Activated naive CD8-positive, alpha-beta T cell treated with anti-CD3 and anti-CD28 coated beads, Interleukin-2, amount 50 U/mL, for 16 hours (primary cell): ENCODE results near the gene ANKFY1.

ENCODE experiments used
- DNase-seq: peaks from one replicate; pipeline ENCODE4 v3.0.0-alpha.2; 2020; ENCODE audit warnings: low read depth, low spot score

The ANKFY1 gene, protein sequence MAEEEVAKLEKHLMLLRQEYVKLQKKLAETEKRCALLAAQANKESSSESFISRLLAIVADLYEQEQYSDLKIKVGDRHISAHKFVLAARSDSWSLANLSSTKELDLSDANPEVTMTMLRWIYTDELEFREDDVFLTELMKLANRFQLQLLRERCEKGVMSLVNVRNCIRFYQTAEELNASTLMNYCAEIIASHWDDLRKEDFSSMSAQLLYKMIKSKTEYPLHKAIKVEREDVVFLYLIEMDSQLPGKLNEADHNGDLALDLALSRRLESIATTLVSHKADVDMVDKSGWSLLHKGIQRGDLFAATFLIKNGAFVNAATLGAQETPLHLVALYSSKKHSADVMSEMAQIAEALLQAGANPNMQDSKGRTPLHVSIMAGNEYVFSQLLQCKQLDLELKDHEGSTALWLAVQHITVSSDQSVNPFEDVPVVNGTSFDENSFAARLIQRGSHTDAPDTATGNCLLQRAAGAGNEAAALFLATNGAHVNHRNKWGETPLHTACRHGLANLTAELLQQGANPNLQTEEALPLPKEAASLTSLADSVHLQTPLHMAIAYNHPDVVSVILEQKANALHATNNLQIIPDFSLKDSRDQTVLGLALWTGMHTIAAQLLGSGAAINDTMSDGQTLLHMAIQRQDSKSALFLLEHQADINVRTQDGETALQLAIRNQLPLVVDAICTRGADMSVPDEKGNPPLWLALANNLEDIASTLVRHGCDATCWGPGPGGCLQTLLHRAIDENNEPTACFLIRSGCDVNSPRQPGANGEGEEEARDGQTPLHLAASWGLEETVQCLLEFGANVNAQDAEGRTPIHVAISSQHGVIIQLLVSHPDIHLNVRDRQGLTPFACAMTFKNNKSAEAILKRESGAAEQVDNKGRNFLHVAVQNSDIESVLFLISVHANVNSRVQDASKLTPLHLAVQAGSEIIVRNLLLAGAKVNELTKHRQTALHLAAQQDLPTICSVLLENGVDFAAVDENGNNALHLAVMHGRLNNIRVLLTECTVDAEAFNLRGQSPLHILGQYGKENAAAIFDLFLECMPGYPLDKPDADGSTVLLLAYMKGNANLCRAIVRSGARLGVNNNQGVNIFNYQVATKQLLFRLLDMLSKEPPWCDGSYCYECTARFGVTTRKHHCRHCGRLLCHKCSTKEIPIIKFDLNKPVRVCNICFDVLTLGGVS

DNA sequence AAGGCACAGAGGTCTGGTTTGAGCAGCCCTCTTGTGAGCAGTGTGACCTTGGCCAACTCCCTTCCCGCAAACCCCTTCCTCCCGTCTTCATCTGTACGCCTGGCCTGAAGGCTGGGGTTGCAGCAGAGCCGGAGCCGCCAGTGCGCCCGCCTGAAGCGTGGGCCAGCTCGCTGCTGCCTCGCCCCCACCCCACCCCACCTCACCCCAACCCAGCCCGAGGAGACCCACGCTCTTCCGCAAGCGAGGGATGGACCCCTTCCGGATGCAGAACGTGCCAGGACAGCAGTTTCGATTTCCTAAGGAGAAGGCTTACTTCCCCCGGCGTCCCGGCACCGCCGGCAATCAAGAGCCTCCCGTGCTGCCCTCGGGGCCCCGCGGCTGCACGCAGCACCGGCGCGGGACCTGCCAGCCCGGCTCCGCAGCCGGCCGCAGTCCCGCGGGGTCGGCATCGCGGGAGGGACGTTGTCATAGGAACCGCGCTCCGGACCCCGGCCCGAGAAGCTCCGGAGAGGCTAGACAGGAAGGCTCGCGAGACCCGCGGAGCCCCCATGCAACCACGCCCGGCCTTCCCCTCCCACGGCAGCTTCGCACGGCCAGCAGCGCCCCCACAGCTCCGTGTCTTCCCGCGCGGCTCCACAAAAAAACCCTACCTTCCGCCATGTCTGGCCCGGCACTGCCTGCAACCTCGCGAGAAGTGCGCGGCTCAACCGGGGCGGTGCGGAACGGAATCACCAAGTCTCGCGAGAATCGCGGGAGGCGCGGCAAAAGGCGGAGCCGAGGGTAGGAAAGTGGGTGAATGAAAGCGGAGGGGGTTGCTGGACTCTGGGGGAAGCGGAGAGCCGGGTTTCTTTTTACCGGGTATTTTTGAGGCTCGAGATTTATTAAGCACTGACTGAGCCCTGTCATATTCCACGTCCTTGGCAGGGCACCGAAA is at the start of gene ANKFY1:
ANKFY1 (minus strand) TSS at position 698 of the 934 bp plus-strand sequence; CDS start at position 660, 38 bp downstream.
- DNase-seq: peak; percentile 96

DNA sequence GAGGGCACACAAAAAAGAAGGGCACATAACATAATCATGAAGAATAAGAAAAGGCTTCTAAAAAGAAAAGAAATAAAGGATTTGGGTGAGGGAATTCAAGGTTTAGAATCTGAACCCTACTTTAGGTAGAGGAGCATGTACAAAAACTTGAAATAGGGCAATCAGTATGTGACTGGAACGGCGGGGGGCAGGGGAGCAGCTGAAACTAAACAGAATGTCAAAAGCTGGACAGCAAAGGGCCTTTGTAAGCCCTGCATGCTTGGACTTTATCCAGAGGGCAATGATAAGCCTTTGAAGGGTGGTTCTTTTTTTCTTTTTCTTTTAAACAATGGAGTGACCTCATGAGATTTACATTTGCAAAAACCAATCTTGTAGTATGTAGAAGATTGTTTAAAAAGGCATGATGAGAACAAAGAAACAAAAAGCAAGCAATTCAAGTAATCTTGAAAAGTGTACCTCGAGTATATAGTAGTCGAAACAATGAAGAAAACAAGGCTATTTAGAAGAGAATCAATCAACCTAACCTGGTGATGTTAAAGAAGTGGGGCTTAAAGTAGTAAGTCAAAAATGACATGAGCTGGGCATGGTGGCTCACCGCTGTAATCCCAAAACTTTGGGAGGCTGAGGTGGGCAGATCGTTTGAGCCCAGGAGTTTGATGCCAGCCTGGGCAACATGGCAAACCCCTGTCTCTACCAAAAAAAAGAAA is 46.7 kb upstream of the ANKFY1 start:
- no peak for DNase-seq

DNA sequence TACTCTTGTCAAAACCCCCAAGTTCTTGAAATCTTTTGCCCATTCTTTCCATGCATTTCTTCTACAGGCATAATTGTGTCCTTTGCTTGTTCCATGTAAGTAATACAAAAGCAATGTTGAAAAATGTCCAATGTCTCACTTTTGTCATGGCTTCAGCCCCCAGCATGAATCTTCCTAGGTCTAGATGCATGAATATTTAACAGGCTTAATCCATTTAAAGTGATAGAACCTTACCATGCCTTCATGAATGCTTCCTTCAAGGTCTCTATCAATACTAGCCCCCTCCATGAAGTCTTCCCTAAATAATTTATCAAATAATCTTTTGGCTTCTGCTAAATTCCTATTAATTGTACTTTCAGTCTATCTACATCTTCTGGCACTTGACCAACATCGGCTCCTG is 46.1 kb upstream of the ANKFY1 start:
- no peak for DNase-seq

DNA sequence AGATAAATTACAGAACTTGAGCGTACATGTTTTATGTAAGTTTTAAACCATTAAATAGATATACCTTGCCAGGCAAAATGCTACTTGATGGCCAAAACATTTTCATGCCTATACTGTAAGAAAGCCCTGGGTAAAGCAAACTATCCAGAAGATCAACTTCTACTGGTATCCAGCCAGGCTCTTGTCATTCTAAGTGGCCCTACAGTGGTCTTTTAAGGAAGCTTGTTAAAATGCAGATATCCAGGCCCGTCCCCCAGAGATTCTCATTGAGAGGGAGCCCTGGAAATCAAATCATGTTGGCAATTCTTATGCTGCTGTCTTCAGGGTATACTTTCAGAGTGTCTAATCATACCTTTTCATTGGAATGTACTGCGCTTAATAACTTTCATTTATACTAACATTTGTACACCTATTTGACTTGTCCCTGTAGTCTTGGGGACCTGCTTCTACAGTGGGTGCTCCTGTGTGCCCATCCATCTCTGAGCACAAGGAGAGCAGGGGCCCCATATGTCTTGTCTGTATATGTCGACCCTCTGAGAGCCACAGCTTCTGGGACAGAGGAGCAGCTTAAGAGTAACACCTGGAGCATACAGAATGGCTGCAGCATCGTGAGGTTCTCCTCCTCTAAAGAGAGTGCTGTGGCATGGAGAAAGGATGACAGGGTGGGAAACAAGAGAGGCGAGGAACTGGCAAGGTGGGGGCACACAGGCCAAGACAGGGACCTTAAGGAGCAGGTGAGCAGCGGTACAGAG is 43.6 kb upstream of the ANKFY1 start:
- DNase-seq: no peak

DNA sequence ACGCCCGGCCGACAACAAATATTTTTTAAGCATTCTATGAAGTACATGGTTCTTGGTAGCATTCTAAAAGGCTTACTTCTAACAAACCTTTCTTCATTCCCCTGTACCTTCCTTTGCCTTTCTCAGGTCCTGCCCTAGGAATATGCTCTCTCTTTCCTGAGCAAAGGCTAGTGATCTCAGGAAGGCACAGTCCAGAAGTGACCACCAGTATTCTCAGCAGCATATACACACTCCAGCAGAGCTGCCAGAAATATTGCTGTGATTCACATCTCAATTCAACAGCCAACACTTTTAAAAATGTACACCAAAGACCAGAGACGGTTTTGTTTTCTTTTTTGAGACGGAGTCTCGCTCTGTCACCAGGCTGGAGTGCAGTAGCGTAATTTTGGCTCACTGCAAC is 41.4 kb upstream of the ANKFY1 start:
- DNase-seq: no peak

DNA sequence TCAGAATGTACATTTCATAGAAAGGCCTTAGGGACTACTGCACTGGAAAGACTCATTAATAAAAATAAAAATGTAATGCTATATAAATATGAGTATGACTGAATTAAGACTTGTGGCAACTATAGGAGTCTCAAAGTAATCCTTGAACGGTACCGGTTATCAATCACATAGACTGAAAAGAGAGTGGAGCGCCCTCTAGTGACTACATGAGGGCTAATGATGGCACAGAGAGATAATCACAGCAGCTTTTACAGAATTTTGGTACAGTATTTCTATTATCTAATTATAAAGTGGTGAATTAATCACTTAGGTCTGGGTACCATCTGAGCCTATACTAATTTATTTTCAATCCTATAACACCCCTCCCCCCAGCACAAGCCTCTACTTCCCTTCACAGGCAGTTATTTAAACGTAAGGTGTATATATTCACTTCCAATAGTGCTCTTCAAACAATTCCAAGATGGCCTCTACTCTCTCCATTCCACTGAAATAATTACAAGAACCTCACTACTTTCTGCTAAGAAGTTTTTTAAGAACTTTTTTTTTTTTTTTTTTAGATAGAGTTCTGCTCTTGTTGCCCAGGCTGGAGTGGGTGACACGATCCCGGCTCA is 40.7 kb upstream of the ANKFY1 start:
- peak; percentile 9 for DNase-seq

DNA sequence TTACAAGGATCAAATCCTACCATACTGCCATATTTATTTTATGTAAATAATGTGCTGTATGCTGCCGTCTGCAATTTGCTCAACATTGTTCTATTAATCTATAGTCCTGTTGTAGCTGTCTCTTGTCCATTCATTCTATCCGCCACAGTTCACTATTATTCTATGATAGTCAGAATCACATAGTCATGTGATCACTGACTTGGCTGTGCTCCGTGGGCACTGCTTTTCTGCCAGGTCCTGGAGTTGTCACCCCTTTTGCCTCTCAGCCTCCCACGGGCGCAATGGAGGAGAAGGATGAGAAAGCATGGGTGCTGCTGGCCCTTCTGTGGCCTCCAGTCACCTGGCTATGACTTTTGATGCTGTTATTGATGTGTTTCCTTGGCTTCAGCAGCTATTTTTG is 37.3 kb upstream of the ANKFY1 start:
- DNase-seq: no peak

DNA sequence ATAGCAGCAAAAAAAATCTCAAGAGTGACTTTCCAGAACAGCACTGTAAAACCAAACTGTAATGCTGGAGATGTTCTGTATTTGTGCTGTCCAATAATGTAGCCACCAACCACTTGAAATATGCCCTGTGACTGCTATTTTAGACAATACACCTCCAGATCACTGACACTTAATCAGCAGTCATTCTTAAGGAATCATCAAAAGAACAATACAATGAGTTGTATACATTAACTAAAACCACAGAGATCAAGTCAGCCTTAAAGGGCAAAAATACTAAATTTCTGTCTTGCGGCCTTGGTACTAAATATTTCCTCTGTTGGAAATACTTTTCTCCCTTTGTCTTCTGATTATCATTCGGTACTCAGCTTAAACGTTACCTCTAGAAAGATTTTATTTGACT is 33.6 kb upstream of the ANKFY1 start:
- no peak for DNase-seq

DNA sequence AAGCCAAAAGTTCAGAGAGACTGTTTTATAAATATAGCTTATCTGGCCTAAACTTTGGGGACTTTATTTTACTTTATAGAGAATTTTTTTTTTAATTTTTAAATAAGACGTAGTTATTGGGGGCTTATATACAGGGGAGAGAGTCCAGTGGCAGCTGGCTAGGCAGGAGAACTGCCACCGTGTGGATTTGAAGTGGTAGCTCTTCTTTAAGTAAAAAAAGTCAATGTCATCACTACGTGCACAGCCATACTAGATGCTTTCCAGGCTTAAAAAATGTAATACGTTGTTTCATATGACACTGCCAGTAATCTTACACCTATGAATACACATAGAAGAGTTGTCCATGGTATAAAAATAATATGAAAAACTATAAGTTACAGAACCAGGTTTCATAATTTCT is 31.9 kb upstream of the ANKFY1 start:
- DNase-seq: no peak

DNA sequence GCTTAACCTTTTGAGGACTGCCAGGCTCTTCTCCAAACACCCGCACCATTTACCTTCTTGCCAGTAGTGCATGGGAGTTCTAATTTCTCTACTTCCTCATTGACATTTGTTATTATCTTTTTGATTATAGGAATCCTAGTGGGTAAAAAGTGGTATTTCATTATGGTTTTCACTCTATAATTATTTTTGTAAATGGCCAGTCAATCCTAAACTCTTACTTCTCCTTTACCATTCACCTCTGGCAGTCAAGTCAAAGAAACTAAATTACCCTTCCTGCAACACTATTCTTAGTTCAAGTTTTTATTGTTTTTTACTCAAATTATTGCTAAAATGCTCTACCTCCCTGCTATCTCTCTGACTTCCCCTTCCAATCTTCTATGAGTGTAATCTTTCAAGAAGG is 29.8 kb upstream of the ANKFY1 start:
- no peak for DNase-seq

DNA sequence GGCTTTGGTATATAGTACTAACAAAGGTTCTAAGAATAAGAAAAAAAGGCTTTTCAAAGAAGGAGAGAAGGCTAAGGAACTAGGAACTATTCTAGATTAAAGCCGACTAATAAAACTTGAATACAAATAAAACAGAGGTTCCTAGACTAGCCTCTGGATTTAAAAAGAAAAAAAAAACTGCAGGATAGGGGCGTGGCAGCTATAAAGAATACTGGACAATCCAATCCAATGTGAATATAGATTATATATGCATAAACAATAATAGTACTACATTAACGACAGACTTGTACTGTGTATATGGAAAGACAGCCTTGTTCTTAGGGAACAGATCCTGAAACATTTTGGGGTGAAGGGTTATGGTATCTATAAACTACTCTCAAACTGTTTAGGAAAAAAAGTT is 23.9 kb upstream of the ANKFY1 start:
- no peak for DNase-seq

DNA sequence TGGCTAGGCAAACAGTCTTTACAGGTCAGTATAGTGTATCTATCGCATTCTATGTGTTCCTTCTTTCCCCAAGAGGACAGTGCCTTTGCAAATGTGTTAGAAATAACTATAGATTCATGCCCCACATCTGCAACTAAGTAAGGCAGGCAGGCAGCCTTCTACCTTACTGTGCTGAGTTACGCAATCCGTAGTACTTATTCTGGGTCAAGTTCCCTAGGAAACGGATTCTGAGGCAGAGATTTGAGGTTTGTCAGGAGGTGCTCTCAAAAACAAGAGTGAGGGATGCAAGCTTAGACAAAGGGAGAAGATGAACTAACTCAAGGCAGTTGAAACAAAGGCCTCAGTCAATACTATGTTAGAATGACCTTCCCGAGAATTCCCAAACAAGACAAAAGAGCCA is 12.7 kb upstream of the ANKFY1 start:
- DNase-seq: no peak

DNA sequence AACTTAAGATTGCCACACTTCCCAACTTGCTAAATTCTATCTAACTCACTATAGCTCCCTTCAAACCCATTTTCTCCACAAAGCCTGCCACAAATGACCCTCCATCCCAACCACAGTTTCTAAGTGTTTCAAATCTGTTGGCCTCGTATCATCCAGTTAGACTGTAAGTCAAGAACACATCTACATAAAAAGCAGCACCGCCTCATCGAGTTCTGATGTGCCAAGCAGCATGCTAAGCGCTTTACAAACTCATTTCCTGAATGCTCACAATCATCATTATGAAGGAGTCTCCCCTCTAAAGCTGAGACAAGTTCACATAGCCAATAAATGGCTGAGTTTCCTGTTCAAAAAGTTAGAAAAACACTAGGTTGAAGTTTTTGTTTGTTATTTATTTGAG is 9.2 kb upstream of the ANKFY1 start:
- DNase-seq: no peak

DNA sequence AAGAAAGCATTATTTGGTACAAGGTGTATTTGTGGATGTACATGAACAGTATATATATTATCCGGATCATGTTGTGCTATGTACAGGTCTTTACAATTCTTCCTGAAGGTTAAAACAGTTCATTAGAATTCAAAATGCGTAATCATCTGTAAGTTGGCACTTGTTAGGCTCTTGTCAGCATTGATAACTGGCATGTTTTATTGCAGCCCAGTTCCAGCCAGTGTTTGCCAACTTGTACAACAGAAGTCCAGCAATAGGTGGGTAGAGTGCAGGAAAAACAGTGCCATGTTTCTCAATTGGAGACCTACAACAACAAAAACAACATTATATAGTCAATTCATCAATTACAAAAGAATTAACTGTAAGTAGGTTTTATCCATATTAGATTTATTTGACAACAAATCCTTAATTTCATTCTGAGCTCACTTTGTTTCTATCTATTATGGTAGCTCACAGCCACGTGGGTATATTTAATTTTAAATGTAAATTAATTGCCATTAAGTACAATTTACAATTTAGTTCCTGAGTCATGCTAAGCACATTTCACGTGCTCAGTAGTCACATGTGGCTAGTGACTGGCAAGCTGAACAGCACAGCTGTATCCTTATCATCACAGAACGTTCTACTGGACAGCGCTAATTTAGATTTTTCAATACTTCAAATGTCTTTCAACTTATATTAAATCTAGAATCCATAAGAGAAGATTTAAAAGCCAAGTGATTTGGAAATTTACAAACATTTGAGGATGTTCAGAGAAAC is 8.6 kb upstream of the ANKFY1 start:
- DNase-seq: no peak

DNA sequence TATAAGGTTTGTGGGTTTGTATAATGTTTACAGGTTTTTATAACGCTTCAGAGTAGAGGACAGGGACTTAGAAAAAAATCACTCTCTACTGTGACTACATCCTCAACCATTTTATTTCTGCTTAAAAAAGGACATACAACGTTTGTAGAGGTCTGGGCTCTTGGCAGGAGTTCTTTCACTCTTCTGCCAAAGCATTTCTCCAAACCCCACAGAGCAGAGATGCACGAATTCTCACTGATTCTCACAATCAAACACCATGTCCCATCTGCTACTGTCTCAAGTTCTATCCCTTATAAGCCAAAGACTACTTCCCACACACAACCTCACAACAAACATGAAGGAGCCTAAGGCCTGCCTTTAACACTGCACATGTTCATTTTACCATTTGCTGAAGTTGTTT is 7.0 kb upstream of the ANKFY1 start:
- no peak for DNase-seq

DNA sequence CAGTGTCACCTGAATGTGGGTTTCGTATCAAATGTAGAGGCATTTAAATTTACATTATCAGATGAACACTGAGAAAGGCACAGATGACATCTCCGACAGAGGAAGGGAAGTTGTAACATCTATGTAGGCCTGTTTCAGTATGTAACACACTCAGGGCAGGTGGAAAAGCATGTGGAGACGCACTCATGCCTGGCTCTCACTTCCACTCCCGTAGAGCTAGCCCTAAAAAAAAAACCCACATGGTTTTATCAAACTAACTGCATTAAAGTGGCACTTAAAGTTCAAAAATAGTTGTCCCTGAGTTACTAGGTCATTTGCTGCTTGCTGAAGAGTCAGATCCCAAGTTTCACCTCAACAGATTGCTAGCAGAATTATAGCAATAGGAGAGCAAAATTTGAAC is 6.1 kb upstream of the ANKFY1 start:
- no peak for DNase-seq

DNA sequence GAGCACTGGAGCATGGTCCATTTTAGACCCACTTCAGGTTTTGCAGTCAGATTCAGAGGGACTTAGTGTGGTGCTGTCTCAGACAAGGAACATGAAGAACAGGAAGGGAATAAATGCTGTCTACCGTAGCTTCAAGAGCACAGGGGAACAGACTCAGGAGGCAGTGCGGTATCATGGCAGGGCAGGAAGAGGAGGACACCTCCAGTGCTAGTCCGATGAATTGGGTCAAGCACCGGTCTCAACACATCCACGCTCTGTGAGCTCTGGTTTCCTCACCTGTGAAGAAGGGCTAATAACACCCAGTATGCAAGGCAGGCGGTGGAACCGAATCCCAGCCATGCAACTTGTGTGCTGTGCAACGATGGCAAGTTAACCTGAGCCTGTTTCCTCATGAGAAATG is 3.6 kb upstream of the ANKFY1 start:
- DNase-seq: no peak

DNA sequence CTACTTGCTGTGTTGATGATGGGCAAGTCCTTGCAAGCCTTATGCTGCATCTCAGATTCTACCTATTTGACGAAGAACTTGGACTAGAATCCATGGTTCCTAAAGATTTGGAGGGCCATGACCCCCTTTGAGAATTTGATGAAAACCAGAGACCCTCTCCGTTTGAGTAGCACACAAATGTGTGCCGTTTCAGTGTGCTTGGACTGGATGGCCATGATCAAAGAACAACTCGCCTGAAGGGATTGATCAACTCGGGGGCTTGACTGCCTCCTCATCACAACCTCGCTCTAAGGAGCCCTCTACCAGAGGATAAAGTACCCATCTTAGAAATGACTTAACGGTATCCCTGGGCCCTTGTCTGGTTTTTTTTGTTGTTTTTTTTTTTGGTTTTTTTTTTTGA is 2.8 kb upstream of the ANKFY1 start:
- no peak for DNase-seq

DNA sequence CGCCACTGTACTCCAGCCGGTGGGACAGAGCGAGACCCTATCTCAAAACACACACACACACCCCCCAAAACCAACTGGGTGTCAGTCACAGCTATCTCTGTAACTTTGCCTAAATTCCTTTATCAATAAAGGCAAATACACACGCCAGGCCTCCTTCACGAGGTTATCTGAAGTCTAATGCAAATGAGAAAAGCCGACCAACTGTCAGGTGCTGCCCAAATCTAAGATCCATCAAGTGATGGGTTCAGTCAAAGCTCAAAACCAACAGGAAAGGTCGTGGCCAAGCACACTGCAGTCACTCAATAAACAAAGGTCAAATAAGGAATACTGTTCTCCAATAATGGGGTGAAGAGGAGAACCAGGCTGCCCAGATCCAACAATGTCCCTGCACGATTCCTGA is 1.1 kb downstream of the ANKFY1 start:
- DNase-seq: no peak
